Uterus (tissue), 2 donors: ENCODE results near the gene KDM4C.

Experiments
- POLR2A ChIP-seq, 2 donors: fragments of 450-650 bp; IDR thresholded peaks; one replicate each; pipeline ENCODE4 v1.6.1; 2016; ENCODE audit warnings: antibody characterized with exemption in 2 of 2, mild to moderate bottlenecking in 1 of 2, moderate library complexity in 1 of 2
- TF ChIP-seq, protein P1 (sequence below), 4 experiments: fragments of 200-600 bp in 2 of 4; fragments of 450-650 bp in 2 of 4; sonication (generic) in 2 of 4; IDR thresholded peaks; one replicate each; pipeline ENCODE4 v1.5.1; 2016 to 2019; ENCODE audit warnings: antibody characterized with exemption in 4 of 4, mild to moderate bottlenecking in 2 of 4, moderate library complexity in 1 of 4

DNA sequence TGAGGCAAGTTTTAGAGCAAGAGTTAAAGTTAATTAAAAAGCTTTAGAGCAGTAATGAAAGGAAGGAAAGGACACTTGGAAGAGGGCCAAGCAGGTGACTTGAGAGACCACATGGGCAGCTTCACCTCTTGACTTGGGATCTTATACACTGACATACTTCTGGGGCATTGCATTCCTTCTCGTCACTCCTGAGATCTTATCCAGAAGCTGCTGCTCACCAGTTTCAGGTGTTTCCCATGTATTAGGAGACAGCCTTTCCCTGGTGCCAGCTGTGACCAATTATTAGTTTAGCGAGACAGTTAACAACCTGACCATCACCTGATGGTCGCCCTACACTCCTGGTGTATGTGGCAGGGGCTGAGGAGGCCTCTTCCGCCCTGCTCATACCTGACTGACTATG, 382.1 kb downstream of the KDM4C start:
- TF ChIP-seq, protein P1, sequence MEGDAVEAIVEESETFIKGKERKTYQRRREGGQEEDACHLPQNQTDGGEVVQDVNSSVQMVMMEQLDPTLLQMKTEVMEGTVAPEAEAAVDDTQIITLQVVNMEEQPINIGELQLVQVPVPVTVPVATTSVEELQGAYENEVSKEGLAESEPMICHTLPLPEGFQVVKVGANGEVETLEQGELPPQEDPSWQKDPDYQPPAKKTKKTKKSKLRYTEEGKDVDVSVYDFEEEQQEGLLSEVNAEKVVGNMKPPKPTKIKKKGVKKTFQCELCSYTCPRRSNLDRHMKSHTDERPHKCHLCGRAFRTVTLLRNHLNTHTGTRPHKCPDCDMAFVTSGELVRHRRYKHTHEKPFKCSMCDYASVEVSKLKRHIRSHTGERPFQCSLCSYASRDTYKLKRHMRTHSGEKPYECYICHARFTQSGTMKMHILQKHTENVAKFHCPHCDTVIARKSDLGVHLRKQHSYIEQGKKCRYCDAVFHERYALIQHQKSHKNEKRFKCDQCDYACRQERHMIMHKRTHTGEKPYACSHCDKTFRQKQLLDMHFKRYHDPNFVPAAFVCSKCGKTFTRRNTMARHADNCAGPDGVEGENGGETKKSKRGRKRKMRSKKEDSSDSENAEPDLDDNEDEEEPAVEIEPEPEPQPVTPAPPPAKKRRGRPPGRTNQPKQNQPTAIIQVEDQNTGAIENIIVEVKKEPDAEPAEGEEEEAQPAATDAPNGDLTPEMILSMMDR (IDR thresholded peaks at IDR 0.05), result no peak
- no peak for TF ChIP-seq POLR2A (IDR thresholded peaks at IDR 0.05)
